ENCODE results near the gene GAS6. TPM values are rescaled to one million over a fixed set of nuclear protein-coding genes. Genes with fewer than 3 reads are reported as not detected.

The GAS6 gene
- total RNA-seq, 1 donor from 2014 or later: 1.4 TPM

GRCh38 chr13:113852536-113853517 is 11.0 kb downstream of the GAS6 start:
- intact Hi-C loops (cut with micrococcal nuclease): no loop called here

GRCh38 chr13:113851826-113852535 is 11.9 kb downstream of the GAS6 start:
- intact Hi-C loops (cut with micrococcal nuclease): no loop called here

GRCh38 chr13:113851480-113851803 is 12.4 kb downstream of the GAS6 start:
- intact Hi-C loops (cut with micrococcal nuclease): no loop called here

GRCh38 chr13:113850722-113851479 is 13.0 kb downstream of the GAS6 start:
- intact Hi-C loops (cut with micrococcal nuclease): no loop called here

- intact Hi-C loops (cut with micrococcal nuclease): no loop called here
Observed at GRCh38 chr13:113849981-113850721, 13.7 kb downstream of the GAS6 start.

GRCh38 chr13:113849546-113849945 is 14.3 kb downstream of the GAS6 start:
- intact Hi-C loops (cut with micrococcal nuclease): no loop called here

- intact Hi-C loops (cut with micrococcal nuclease): no loop called here
Observed at GRCh38 chr13:113848431-113849260, 15.2 kb downstream of the GAS6 start.

GRCh38 chr13:113848020-113848419 is 15.9 kb downstream of the GAS6 start:
- intact Hi-C loops (cut with micrococcal nuclease): no loop called here

GRCh38 chr13:113846636-113847318 is 17.1 kb downstream of the GAS6 start:
- intact Hi-C loops (cut with micrococcal nuclease): no loop called here

GRCh38 chr13:113845723-113846635 is 17.9 kb downstream of the GAS6 start:
- intact Hi-C loops (cut with micrococcal nuclease): no loop called here

GRCh38 chr13:113845055-113845454 is 18.8 kb downstream of the GAS6 start:
- intact Hi-C loops (cut with micrococcal nuclease): no loop called here

- intact Hi-C loops (cut with micrococcal nuclease): no loop called here
Observed at GRCh38 chr13:113843864-113844556, 19.9 kb downstream of the GAS6 start.

GRCh38 chr13:113843063-113843654 is 20.7 kb downstream of the GAS6 start:
- intact Hi-C loops (cut with micrococcal nuclease): no loop called here

GRCh38 chr13:113842336-113843062 is 21.4 kb downstream of the GAS6 start:
- intact Hi-C loops (cut with micrococcal nuclease): no loop called here

GRCh38 chr13:113841353-113841650 is 22.6 kb downstream of the GAS6 start:
- intact Hi-C loops (cut with micrococcal nuclease): no loop called here

GRCh38 chr13:113840541-113841352 is 23.1 kb downstream of the GAS6 start:
- intact Hi-C loops (cut with micrococcal nuclease): no loop called here

Data from T-helper 2 cell treated with Interferon-gamma antibody and Interleukin-4, amounts not matched to agents 100 ng/mL and 5 ng/mL, for 36 hours (primary cell).